Brain microvascular endothelial cell (primary cell): ENCODE measurements around the gene RABL2B.

ENCODE experiments used
- DNase-seq: peaks from one replicate; pipeline ENCODE4 v3.0.0-alpha.2; 2020
- H3K27ac ChIP-seq: fragments of 250-450 bp; sonication (Bioruptor Pico); 2 replicates; pipeline ENCODE4 v1.5.1; 2020; ENCODE audit warnings: mild to moderate bottlenecking, moderate library complexity
- H3K27me3 ChIP-seq: fragments of 250-450 bp; sonication (Bioruptor Pico); replicated peaks from 2 replicates; pipeline ENCODE4 v1.5.1; 2020; ENCODE audit warnings: mild to moderate bottlenecking
- H3K36me3 ChIP-seq: fragments of 250-450 bp; sonication (Bioruptor Pico); replicated peaks from 2 replicates; pipeline ENCODE4 v1.5.1; 2020; ENCODE audit warnings: mild to moderate bottlenecking
- H3K4me3 ChIP-seq: 2 replicates; pipeline ENCODE4 v1.5.1; 2011; ENCODE audit warnings: low read depth, mild to moderate bottlenecking, control low read depth, low read length, moderate library complexity
- in situ Hi-C: cut with HindIII; loops from 2 replicates; pipeline ENCODE4 v1.10.0; 2017; ENCODE audit warnings: low sequenced_read_pairs, low pct_ligation_motif_present
- TF ChIP-seq, protein P1 (sequence below): IDR thresholded peaks from 2 replicates; pipeline ENCODE4 v1.5.1; 2011; ENCODE audit warnings: low read depth, mild to moderate bottlenecking, moderate library complexity, low read length, control low read depth, inconsistent platforms; ENCODE audit errors: missing control alignments

Gene RABL2B

GRCh38 chr22:50721257-50721844 is 62.1 kb downstream of the RABL2B start:
- H3K36me3 ChIP-seq = no peaks in the 10 kb centered on the region
- in situ Hi-C loops = no loop called here
- DNase-seq = no peak
- H3K4me3 ChIP-seq = no peak overlapping the region
- TF ChIP-seq, protein P1, sequence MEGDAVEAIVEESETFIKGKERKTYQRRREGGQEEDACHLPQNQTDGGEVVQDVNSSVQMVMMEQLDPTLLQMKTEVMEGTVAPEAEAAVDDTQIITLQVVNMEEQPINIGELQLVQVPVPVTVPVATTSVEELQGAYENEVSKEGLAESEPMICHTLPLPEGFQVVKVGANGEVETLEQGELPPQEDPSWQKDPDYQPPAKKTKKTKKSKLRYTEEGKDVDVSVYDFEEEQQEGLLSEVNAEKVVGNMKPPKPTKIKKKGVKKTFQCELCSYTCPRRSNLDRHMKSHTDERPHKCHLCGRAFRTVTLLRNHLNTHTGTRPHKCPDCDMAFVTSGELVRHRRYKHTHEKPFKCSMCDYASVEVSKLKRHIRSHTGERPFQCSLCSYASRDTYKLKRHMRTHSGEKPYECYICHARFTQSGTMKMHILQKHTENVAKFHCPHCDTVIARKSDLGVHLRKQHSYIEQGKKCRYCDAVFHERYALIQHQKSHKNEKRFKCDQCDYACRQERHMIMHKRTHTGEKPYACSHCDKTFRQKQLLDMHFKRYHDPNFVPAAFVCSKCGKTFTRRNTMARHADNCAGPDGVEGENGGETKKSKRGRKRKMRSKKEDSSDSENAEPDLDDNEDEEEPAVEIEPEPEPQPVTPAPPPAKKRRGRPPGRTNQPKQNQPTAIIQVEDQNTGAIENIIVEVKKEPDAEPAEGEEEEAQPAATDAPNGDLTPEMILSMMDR = no peak
- peaks cover 27% of the 10 kb centered on the region for H3K27me3 ChIP-seq
- H3K27ac ChIP-seq = no peak overlapping the region

GRCh38 chr22:50720301-50721256 is 62.9 kb downstream of the RABL2B start:
- Histone ChIP-seq H3K27ac (no peak overlapping the region), H3K4me3 (no peak overlapping the region), H3K36me3 (no peaks in the 10 kb centered on the region), H3K27me3 (peaks cover 27% of the 10 kb centered on the region)
- no peak for DNase-seq
- TF ChIP-seq, protein P1 = no peak
- in situ Hi-C loops = no loop called here

DNA sequence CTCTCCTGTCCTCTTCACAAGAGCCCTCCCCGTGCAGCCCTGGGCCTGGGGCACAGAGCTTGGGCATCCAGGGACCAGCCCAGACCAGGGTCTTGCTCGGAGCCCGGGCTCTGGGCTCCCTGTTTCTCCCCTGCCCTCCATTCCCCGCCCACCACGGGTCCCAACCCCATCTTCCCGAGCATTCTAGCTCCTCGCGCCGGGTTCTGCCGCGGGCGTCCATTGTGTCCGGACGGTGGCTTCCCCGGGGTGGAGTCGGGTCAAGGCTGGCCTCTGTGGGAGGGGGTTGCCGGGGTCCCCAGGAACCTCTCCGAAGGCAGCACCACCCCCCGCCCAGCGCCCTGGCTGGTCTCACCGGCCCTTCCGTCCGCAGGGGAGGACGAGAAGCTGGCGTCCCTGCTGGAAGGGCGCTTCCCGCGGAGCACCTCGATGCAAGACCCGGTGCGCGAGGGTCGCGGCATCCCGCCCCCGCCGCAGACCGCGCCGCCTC is 63.6 kb downstream of the RABL2B start:
- in situ Hi-C loops = no loop called here
- H3K27ac ChIP-seq = no peak overlapping the region
- H3K27me3 ChIP-seq = peaks cover 27% of the 10 kb centered on the region
- TF ChIP-seq, protein P1 = no peak
- no peak overlapping the region for H3K4me3 ChIP-seq
- H3K36me3 ChIP-seq = no peaks in the 10 kb centered on the region
- no peak for DNase-seq

DNA sequence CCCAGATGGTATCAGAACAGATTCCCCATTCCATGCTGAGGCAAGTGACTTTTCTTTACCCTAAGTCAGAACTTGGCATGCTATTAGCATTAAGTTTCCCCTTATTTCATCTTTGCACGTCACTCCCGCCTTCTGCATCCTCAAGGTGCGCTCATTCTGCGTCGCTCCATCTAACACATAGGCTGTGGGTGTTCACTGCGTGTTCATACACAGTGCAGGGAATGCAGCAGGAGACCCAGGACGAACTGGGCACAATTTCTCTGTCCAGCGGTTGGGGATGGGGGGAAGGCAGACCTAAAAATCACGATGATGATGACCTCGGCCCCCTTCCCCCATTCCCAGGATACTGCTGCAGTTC is 65.1 kb downstream of the RABL2B start:
- TF ChIP-seq, protein P1 = no peak
- Histone ChIP-seq H3K27me3 (peaks cover 27% of the 10 kb centered on the region), H3K4me3 (no peak overlapping the region), H3K27ac (no peak overlapping the region), H3K36me3 (no peaks in the 10 kb centered on the region)
- in situ Hi-C loops = no loop called here
- no peak for DNase-seq

DNA sequence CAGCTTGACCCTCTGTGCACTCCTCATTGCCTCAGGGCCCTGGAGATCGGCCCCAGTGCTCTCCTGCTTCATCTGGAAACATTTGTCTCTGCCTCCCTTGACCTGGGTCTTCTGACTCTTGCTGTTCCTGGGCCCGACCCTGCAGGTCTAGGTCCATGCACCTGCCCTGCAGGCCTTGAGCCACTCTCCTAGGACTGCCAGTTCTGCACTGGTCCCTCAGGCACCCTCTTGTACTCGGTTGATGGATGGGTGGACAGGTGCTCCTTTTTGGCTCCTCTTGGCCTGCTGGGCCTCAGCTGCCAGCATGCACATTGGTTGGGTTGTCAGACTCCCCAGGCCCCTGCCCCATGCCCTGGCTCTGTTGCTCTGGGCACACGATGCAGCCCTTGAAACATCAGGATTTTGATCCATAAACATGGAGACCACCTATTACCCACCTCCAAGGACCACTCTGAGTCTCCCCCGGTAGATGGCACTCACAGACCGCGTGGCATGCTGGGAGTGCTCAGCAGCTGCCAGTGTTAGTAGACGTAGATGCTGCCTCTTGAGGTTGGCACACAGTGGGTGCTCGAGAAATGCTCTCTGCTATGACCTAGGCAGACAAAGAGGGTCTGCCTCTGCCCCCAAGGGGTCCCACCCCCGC is 65.6 kb downstream of the RABL2B start:
- TF ChIP-seq, protein P1 = peak; percentile 9
- in situ Hi-C loops = no loop called here
- Histone ChIP-seq H3K36me3 (no peaks in the 10 kb centered on the region), H3K27me3 (peaks cover 27% of the 10 kb centered on the region), H3K27ac (no peak overlapping the region), H3K4me3 (no peak overlapping the region)
- no peak for DNase-seq
